Kidney epithelial cell (primary cell): ENCODE data around the gene MTSS2. TPM values are rescaled to one million over a fixed set of nuclear protein-coding genes. Genes with fewer than 3 reads are reported as not detected.
A peak's percentile ranks its signal among the peaks of the same experiment; 100 is the strongest.

Source experiments
- DNase-seq: peaks from one replicate; pipeline ENCODE4 v3.0.0-alpha.2; 2010; ENCODE audit warnings: low read depth
- H3K27me3 ChIP-seq: 2 replicates; pipeline ENCODE4 v1.6.0; 2011; ENCODE audit warnings: low read length; ENCODE audit not compliant: control insufficient read depth, insufficient read depth
- H3K36me3 ChIP-seq: 2 replicates; pipeline ENCODE4 v1.5.1; 2011; ENCODE audit warnings: low read length; ENCODE audit not compliant: control insufficient read depth, insufficient read depth
- H3K4me3 ChIP-seq: 2 replicates; pipeline ENCODE4 v1.5.1; 2011; ENCODE audit warnings: low read depth, mild to moderate bottlenecking, control low read depth, low read length
- total RNA-seq: library from RNA; depleted of rRNA; stranded (reverse); fragments of >200 nt; gene quantifications from 2 replicates; pipeline ENCODE4 v1.2.3, GENCODE V29; 2015
- TF ChIP-seq, protein P1 (sequence below): IDR thresholded peaks from 2 replicates; pipeline ENCODE4 v1.5.1; 2011; ENCODE audit warnings: mild to moderate bottlenecking, moderate library complexity, low read length, control low read depth, inconsistent platforms; ENCODE audit not compliant: insufficient read depth, poor library complexity, severe bottlenecking

The MTSS2 gene
- total RNA-seq, 1 donor from 2014 or later, result 19.8 TPM

DNA sequence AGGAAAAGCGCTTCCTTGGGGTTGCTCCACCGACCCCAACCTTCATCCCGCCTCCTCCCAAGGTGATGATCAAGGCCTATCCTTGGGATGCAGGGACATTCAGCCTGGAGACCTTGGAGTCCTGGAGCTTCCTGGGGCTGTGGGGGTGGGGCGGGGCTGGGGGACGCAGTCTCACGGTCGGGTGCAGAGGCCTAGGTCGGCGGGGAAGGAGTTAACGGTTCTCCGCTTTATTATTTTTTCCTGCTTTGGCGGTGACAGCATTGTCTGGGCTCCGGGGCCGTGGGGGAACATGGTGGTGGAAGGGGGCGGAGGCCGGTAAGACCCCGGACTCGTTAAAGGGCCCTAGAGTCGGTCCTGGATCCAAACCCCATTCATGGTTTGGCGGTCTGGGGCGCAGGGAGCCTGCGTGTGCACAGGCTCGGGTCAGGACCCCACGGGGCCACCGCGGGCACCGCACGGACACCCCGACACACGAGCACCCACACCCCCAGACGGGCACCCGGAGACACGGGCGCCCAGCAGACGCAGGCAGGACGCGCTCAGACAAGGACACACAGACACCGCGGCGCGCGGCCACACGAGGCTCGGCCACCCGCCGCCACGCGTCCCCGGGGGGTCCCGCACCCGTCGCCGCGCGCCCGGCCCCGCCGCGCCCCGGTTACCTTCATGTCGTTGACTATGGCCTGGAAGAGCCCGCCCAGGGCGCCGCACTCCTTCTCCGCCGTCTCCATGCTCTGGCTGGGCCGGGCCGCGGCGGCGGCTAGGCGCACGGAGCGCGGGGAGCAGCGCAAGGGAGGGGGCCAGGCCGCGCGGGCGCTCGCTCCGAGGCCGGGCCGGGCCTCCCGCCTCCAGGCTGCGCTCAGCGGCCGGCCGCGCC is 554 bp downstream of the MTSS2 start:
- H3K27me3 ChIP-seq, result no peaks in the 10 kb centered on the region
- DNase-seq, result no peak
- H3K4me3 ChIP-seq, result peak overlapping the region; percentile 75
- no peaks in the 10 kb centered on the region for H3K36me3 ChIP-seq
- TF ChIP-seq, protein P1, sequence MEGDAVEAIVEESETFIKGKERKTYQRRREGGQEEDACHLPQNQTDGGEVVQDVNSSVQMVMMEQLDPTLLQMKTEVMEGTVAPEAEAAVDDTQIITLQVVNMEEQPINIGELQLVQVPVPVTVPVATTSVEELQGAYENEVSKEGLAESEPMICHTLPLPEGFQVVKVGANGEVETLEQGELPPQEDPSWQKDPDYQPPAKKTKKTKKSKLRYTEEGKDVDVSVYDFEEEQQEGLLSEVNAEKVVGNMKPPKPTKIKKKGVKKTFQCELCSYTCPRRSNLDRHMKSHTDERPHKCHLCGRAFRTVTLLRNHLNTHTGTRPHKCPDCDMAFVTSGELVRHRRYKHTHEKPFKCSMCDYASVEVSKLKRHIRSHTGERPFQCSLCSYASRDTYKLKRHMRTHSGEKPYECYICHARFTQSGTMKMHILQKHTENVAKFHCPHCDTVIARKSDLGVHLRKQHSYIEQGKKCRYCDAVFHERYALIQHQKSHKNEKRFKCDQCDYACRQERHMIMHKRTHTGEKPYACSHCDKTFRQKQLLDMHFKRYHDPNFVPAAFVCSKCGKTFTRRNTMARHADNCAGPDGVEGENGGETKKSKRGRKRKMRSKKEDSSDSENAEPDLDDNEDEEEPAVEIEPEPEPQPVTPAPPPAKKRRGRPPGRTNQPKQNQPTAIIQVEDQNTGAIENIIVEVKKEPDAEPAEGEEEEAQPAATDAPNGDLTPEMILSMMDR, result no peak

DNA sequence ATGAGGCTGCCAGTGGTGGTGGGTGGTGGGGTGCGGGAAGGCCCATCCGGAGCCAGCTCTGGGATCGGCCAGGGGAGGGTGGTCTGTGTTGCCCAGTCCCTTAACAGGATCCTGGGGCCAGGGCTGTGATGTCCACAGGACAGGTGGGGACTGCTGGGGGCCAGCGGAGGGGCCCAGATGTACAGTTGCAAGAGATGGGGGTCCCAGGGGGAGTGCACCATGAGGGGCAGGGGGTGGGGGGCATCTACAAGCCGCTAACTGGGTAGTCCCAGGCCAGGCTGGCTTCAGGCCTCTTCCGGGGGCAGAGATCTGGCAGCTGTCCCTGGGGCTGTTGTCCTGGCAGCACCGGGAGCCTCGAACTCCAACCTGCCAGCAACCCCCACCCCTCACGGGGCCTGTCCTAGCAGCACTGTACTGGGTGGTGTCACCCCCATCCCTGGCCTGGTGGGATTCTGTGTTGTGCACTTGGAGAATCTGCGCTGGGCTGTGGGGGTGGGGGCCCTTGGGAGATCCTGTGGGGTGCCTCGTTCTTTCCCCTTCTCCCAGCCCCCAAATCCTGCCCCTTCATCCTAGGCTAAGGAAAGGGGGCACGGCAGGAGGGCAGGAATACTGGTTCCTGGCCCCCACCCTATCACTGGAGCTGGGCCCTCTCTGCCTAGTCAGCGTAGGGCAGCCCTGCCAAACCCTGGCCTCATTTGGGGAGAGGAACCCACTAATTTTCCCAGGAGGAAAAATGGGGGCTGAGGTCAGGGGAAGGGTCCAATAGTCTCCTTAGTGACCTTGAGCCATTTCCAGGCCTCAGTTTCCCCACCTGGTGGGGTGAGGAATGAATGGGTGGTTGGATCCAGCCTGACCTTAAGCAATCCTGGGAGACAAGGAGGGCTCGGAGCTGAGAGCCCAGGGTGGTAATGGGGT is 1.4 kb downstream of the MTSS2 start:
- no peak for DNase-seq
- H3K27me3 ChIP-seq, result no peaks in the 10 kb centered on the region
- peak overlapping the region; percentile 75 for H3K4me3 ChIP-seq
- TF ChIP-seq, protein P1, result no peak
- no peaks in the 10 kb centered on the region for H3K36me3 ChIP-seq

DNA sequence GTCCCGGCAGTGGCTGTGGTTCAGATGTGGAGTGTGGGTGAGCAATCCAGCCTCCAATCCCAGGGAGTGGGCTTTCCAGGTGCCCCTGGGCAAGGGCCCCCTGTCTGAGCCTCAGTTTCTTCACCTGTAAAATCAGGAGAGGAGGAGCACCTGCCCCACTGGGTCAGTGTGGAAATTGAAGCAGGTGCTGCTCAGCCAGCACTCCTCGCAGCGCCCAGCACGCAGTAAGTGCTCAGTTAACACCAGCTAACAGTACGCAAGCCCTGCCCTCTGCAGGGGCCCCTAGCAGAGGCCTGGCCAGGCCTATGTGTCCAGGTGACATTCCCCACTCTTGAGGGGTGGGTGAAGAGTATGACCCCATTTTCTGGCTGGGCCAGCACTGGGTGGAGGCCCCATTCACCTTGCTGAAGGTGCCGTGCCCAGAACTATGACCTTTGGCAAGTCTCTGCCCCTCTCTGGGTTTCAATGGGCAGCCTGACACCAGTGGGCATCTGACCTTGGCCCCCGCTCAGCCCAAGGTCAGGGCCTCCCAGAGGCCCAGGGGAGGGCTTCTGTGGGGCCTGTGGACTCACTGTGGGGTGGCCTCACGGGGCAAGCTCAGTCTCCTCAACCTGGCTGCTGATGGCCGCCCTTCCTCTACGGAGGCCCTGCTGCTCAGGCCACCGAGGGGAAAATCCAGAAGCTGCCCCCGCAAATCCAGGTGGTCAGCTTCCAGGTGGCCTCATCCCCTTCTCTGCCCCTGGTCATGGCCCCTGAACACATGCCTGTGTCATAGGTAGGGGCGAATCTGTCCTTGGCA is 2.5 kb downstream of the MTSS2 start:
- H3K4me3 ChIP-seq, result no peak overlapping the region
- no peaks in the 10 kb centered on the region for H3K27me3 ChIP-seq
- TF ChIP-seq, protein P1, result no peak
- DNase-seq, result no peak
- H3K36me3 ChIP-seq, result no peaks in the 10 kb centered on the region

DNA sequence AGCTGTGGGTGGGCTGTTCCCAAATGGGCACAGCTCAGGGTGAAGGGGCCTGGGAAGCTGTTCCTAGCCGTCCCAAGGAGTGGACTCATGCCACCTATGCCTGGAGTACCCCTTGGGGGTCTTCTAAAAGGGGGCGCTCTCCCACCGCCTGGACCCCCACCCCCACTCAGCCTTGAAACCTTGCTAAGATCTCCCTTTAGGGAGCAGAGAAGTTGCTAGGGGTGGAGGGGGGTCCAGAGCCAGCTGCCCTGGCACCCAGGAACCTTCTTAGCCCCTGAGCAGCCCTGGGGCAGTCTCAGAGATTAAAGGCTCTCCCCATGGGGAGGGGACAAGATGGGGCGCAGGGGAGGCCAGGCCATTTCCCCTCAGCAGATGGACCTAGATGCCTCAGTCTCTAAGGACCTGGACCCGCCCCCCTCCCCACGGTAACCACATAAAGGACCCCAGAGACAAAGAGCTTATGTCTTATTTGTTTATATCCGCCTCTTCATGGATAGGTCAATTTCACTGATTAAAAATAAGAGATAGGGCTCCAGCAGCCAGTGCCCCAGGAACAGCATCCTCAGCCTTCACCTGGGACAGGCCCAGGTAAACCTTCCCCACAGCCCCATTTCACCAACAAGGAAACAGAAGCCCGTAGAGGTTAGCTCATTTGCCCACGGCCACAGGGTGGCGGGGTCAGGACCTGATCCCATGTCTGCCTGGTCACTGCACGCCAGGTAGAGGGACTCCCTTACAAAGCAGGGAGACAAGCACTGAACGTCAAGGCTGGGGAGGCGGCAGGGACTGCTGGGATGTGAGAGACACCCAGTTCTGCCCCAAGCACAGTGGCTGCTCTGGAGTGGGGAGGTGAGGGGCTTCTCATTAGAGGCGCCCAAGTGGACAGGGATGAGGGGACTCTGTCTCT is 3.4 kb downstream of the MTSS2 start:
- no peak overlapping the region for H3K4me3 ChIP-seq
- TF ChIP-seq, protein P1, result no peak
- H3K36me3 ChIP-seq, result peaks cover 4% of the 10 kb centered on the region
- no peaks in the 10 kb centered on the region for H3K27me3 ChIP-seq
- no peak for DNase-seq
